Nephron (organoid): ENCODE results near the gene PACSIN2.

Source experiments
- H3K27ac Mint-ChIP-seq, 3 experiments: 2 replicates each; pipeline ENCODE4 v1.8.0; 2020; ENCODE audit warnings: mixed read lengths in 3 of 3, mild to moderate bottlenecking in 2 of 3, moderate library complexity in 1 of 3
- H3K27me3 Mint-ChIP-seq: 2 replicates; pipeline ENCODE4 v1.8.0; 2021; ENCODE audit warnings: low read depth, mild to moderate bottlenecking, moderate library complexity, mixed read lengths
- H3K36me3 Mint-ChIP-seq: 2 replicates; pipeline ENCODE4 v1.8.0; 2020; ENCODE audit warnings: low read depth, mixed read lengths
- H3K4me1 Mint-ChIP-seq: 2 replicates; pipeline ENCODE4 v1.8.0; 2020; ENCODE audit warnings: mixed read lengths
- H3K4me3 Mint-ChIP-seq, 3 experiments: 2 replicates each; pipeline ENCODE4 v1.8.0; 2020; ENCODE audit warnings: mild to moderate bottlenecking in 3 of 3, mixed read lengths in 3 of 3, moderate library complexity in 2 of 3
- H3K9me3 Mint-ChIP-seq: 2 replicates; pipeline ENCODE4 v1.8.0; 2020; ENCODE audit warnings: mixed read lengths
- CTCF ChIP-seq, 3 experiments: fragments of 200-600 bp; sonication (generic); IDR thresholded peaks; one replicate each; pipeline ENCODE4 v1.5.0; 2021; ENCODE audit warnings: antibody characterized with exemption in 3 of 3; ENCODE audit not compliant: unreplicated experiment in 3 of 3

Gene PACSIN2

GRCh38 chr22:42883970-42884369, 131.0 kb downstream of the PACSIN2 start:
- no peak for TF ChIP-seq CTCF (IDR thresholded peaks at IDR 0.05; ENCODE audit: unreplicated experiment in 3 of 3)
- Mint-ChIP-seq H3K4me1 (no peaks in the 10 kb centered on the region), H3K4me3 (no peak overlapping the region), H3K27ac (no peak overlapping the region), H3K36me3 (peaks cover 33% of the 10 kb centered on the region), H3K27me3 (no peaks in the 10 kb centered on the region), H3K9me3 (no peaks in the 10 kb centered on the region)

- no peaks in the 10 kb centered on the region for H3K4me1 Mint-ChIP-seq
- H3K27ac Mint-ChIP-seq = no peak overlapping the region
- TF ChIP-seq CTCF (IDR thresholded peaks at IDR 0.05; ENCODE audit: unreplicated experiment in 3 of 3) = no peak
- H3K9me3 Mint-ChIP-seq = no peaks in the 10 kb centered on the region
- H3K36me3 Mint-ChIP-seq = peaks cover 31% of the 10 kb centered on the region
- no peaks in the 10 kb centered on the region for H3K27me3 Mint-ChIP-seq
- H3K4me3 Mint-ChIP-seq = no peak overlapping the region
Observed at GRCh38 chr22:42883121-42883520, 131.8 kb downstream of the PACSIN2 start.

GRCh38 chr22:42881982-42882656, 132.8 kb downstream of the PACSIN2 start:
- Mint-ChIP-seq H3K4me3 (no peak overlapping the region), H3K27ac (no peak overlapping the region), H3K4me1 (no peaks in the 10 kb centered on the region), H3K27me3 (no peaks in the 10 kb centered on the region), H3K9me3 (no peaks in the 10 kb centered on the region), H3K36me3 (peaks cover 28% of the 10 kb centered on the region)
- TF ChIP-seq CTCF (IDR thresholded peaks at IDR 0.05; ENCODE audit: unreplicated experiment in 3 of 3) = no peak

DNA sequence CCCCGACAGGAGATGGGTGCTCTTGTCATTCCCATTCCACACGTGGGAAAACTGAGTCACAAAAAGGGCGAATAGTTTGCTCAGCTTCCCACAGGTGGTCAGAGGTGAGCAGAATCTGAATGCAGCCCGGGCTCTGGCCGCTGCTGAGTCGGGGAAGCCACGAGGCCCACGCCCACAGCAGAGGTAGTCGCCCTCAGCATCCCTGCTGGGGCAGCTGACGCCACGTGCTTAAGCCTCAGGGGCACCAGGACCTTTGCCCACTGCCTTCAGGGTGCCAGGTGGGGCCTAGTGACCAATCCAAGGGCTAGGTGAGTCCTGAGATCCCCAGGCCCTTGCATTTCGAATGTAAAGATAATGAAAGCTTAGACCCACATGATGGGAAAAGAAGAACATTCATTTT, 133.7 kb downstream of the PACSIN2 start:
- H3K27me3 Mint-ChIP-seq = no peaks in the 10 kb centered on the region
- no peaks in the 10 kb centered on the region for H3K4me1 Mint-ChIP-seq
- H3K36me3 Mint-ChIP-seq = peaks cover 34% of the 10 kb centered on the region
- no peak overlapping the region for H3K27ac Mint-ChIP-seq
- H3K4me3 Mint-ChIP-seq = no peak overlapping the region
- no peak for TF ChIP-seq CTCF (IDR thresholded peaks at IDR 0.05; ENCODE audit: unreplicated experiment in 3 of 3)
- H3K9me3 Mint-ChIP-seq = no peaks in the 10 kb centered on the region

GRCh38 chr22:42880815-42881214, 134.1 kb downstream of the PACSIN2 start:
- H3K36me3 Mint-ChIP-seq = peaks cover 38% of the 10 kb centered on the region
- H3K27ac Mint-ChIP-seq = no peak overlapping the region
- TF ChIP-seq CTCF (IDR thresholded peaks at IDR 0.05; ENCODE audit: unreplicated experiment in 3 of 3) = no peak
- no peaks in the 10 kb centered on the region for H3K4me1 Mint-ChIP-seq
- no peaks in the 10 kb centered on the region for H3K27me3 Mint-ChIP-seq
- H3K9me3 Mint-ChIP-seq = no peaks in the 10 kb centered on the region
- H3K4me3 Mint-ChIP-seq = no peak overlapping the region

DNA sequence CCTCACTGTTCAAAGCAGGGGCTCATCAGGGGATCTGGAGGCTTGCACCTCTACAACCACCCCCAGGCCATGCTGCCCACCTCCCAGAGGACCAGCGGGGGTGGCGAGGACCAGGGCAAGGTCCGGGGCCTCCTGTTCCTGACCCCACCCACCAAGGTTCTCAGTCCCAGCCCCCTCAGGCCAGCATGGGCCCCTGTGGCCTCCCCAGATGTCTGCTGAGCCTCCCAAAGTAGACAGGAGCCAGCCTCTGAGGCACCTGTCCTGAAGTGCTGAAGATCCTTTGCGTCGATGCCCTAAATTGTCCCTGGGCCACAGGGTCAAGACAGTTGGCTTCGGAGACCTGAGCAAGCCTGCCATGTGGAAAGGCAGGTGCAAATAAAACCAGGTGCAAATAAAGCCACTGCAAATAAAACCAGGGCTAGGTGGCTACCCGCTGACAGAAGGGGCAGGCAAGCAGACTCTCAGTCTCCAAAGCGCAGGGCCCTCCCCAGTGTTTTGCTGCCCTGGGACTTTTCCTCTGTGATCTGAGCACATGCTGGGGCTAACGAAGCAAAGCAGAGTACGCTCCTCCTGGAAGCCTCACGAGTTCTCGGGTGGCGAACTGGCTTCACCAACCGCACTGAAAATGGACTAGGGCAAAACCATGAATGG, 135.5 kb downstream of the PACSIN2 start:
- H3K36me3 Mint-ChIP-seq = peaks cover 37% of the 10 kb centered on the region
- no peaks in the 10 kb centered on the region for H3K27me3 Mint-ChIP-seq
- no peak for TF ChIP-seq CTCF (IDR thresholded peaks at IDR 0.05; ENCODE audit: unreplicated experiment in 3 of 3)
- H3K27ac Mint-ChIP-seq = no peak overlapping the region
- H3K4me1 Mint-ChIP-seq = no peaks in the 10 kb centered on the region
- H3K4me3 Mint-ChIP-seq = no peak overlapping the region
- no peaks in the 10 kb centered on the region for H3K9me3 Mint-ChIP-seq
